RWPE1 (cell line): ENCODE results near the gene PKP3.
"Not testable (repeated sequence)": the region's sequence is repeated elsewhere in the genome, so short reads cannot be mapped to it uniquely, and the experiment has no call there.

Source experiments
- CTCF ChIA-PET: fragments of 350-600 bp; sonication (Branson Sonifier 250); formaldehyde crosslinking; extraction: SDS; loops from one replicate; lab custom pipeline; 2021; lab: Yijun Ruan, JAX
- POLR2A ChIA-PET: fragments of 400-600 bp; formaldehyde crosslinking; extraction: SDS; loops from one replicate; lab custom pipeline; 2020; ENCODE audit warnings: antibody characterized with exemption; ENCODE audit not compliant: low non-redundant PET; lab: Yijun Ruan, JAX
- DNase-seq: peaks from one replicate; pipeline ENCODE4 v3.0.0; 2012; ENCODE audit warnings: low spot score
- H3K27ac ChIP-seq: fragments of 450-650 bp; 2 replicates; pipeline ENCODE4 v1.5.1; 2017
- CTCF ChIP-seq: fragments of 450-650 bp; conservative IDR thresholded peaks from 2 replicates; pipeline ENCODE4 v1.5.1; 2017; ENCODE audit warnings: low read depth, mild to moderate bottlenecking

Gene PKP3

GRCh38 chr11:434496-434895 is 40.5 kb downstream of the PKP3 start:
- ChIA-PET CTCF (no interaction called here), POLR2A (no interaction called here)
- TF ChIP-seq CTCF: no peak
- no peak overlapping the region for H3K27ac ChIP-seq
- no peak for DNase-seq

GRCh38 chr11:434999-435740 is 41.2 kb downstream of the PKP3 start:
- DNase-seq, CTCF ChIA-PET, H3K27ac ChIP-seq, POLR2A ChIA-PET: not testable (repeated sequence)

GRCh38 chr11:437228-437870 is 43.3 kb downstream of the PKP3 start:
- POLR2A ChIA-PET: no interaction called here
- CTCF ChIA-PET: no interaction called here

GRCh38 chr11:438101-438844 is 44.3 kb downstream of the PKP3 start:
- CTCF ChIA-PET: interaction anchor here (2.7 kb wide), 1 partner anchor 10 kb away, joined by 18 read pairs; no protein-coding TSS in a partner anchor
- H3K27ac ChIP-seq: no peak overlapping the region; the same call in 1 of the 2 replicates
- no peak for TF ChIP-seq CTCF
- POLR2A ChIA-PET: no interaction called here
- DNase-seq: no peak

More at GRCh38 chr11:437228-437870, 43.3 kb downstream of the PKP3 start:
- H3K27ac ChIP-seq: no peak overlapping the region
- no peak for TF ChIP-seq CTCF
- DNase-seq: no peak

GRCh38 chr11:439315-440064 is 45.5 kb downstream of the PKP3 start:
- ChIA-PET POLR2A (no interaction called here), CTCF (interaction anchor here (0.6 to 2.7 kb wide), 6 partner anchors 9 to 79 kb away, joined by 3 to 18 read pairs (median 4); partner anchors contain the start of gene PTDSS2)

More at GRCh38 chr11:439315-440064, 45.5 kb downstream of the PKP3 start:
- no peak overlapping the region; the same call in 1 of the 2 replicates for H3K27ac ChIP-seq
- no peak for TF ChIP-seq CTCF
- DNase-seq: no peak
